ENCODE measurements around the gene ASXL3. TPM values are rescaled to one million over a fixed set of nuclear protein-coding genes. Genes with fewer than 3 reads are reported as not detected.

Gene ASXL3
- total RNA-seq, 1 experiment from 2014 or later = not detected

DNA sequence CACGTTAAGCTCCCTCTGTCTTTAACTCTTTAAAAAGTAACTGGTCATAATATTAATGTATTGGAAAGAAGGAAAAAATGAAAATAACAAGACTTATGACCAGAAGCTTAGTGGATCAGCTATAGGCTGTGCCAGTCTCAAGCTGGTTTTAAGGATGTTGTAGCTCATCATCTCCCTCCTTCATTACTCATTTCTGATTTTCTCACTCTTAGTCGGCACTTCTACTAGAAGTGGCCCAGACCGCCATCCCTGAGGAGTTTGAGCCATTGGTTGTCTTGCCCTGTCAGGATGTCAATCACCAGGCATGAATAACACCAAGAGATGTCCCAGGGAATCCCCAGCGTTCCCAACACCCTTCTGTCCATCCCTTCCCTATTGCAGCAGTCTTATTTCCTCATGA lies 151.5 kb downstream of the ASXL3 start:
- CTCF ChIA-PET = no interaction called here

More for the DNA sequence above, 151.5 kb downstream of the ASXL3 start:
- no peak overlapping the region for H3K27ac ChIP-seq (ENCODE audit: low read depth, low read length)
- H3K9ac ChIP-seq (ENCODE audit: low read length) = no peak overlapping the region
- no TSS peak for BruUV-seq (replicated peaks)
- intact Hi-C loops (cut with micrococcal nuclease) = no loop called here
- H3K4me1 ChIP-seq (ENCODE audit: control insufficient read depth in 1 of 2, insufficient read depth in 2 of 2, low read length in 2 of 2) = no peaks in the 10 kb centered on the region
- no peaks in the 10 kb centered on the region for H3K79me2 ChIP-seq (ENCODE audit: insufficient read depth, low read length)
- H4K20me1 ChIP-seq (ENCODE audit: insufficient read depth) = no peaks in the 10 kb centered on the region; the same call in 1 of the 2 replicates
- H3K36me3 ChIP-seq (ENCODE audit: control insufficient read depth in 1 of 2, insufficient read depth in 2 of 2, low read length in 2 of 2) = no peaks in the 10 kb centered on the region
- H3K4me2 ChIP-seq (ENCODE audit: low read length) = no peak overlapping the region
- peaks cover 8 to 17% of the 10 kb centered on the region in 2 experiments; a peak in 2 of 4 replicates for H3K9me3 ChIP-seq (ENCODE audit: control insufficient read depth in 1 of 2, insufficient read depth in 1 of 2, low read depth in 1 of 2, low read length in 2 of 2)
- H3K4me3 ChIP-seq (replicated peaks in 1 of 2; ENCODE audit: low read depth in 1 of 2, low read length in 2 of 2) = no peak overlapping the region
- no peak overlapping the region for H2AFZ ChIP-seq (ENCODE audit: low read depth, low read length, poor library complexity, severe bottlenecking)
- ChIA-PET POLR2A (no interaction called here), RAD21 (ENCODE audit: low non-redundant PET in 1 of 2, low total read pairs in 2 of 2, uncharacterized antibody in 2 of 2, unreplicated experiment in 2 of 2) (no interaction called here)
- ATAC-seq = no peak
- H3K27me3 ChIP-seq (ENCODE audit: insufficient read depth, low read length) = no peaks in the 10 kb centered on the region
- TF ChIP-seq YY1 (IDR thresholded peaks at IDR 0.05; ENCODE audit: extremely low read depth, insufficient replicate concordance, low read depth, low read length) (no peak), EZH2phosphoT487 (IDR thresholded peaks at IDR 0.05; ENCODE audit: borderline replicate concordance) (no peak), RAD21 (IDR thresholded peaks at IDR 0.05; ENCODE audit: low read depth) (no peak), ZNF274 (IDR thresholded peaks at IDR 0.05; ENCODE audit: low read depth, low read length) (no peak)
- TF ChIP-seq, protein P1, sequence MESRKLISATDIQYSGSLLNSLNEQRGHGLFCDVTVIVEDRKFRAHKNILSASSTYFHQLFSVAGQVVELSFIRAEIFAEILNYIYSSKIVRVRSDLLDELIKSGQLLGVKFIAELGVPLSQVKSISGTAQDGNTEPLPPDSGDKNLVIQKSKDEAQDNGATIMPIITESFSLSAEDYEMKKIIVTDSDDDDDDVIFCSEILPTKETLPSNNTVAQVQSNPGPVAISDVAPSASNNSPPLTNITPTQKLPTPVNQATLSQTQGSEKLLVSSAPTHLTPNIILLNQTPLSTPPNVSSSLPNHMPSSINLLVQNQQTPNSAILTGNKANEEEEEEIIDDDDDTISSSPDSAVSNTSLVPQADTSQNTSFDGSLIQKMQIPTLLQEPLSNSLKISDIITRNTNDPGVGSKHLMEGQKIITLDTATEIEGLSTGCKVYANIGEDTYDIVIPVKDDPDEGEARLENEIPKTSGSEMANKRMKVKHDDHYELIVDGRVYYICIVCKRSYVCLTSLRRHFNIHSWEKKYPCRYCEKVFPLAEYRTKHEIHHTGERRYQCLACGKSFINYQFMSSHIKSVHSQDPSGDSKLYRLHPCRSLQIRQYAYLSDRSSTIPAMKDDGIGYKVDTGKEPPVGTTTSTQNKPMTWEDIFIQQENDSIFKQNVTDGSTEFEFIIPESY (IDR thresholded peaks at IDR 0.05; ENCODE audit: extremely low read depth, insufficient replicate concordance, low read length) = no peak
- TF ChIP-seq, protein P2, sequence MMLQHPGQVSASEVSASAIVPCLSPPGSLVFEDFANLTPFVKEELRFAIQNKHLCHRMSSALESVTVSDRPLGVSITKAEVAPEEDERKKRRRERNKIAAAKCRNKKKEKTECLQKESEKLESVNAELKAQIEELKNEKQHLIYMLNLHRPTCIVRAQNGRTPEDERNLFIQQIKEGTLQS (IDR thresholded peaks at IDR 0.05) = no peak
- TF ChIP-seq, protein P3, sequence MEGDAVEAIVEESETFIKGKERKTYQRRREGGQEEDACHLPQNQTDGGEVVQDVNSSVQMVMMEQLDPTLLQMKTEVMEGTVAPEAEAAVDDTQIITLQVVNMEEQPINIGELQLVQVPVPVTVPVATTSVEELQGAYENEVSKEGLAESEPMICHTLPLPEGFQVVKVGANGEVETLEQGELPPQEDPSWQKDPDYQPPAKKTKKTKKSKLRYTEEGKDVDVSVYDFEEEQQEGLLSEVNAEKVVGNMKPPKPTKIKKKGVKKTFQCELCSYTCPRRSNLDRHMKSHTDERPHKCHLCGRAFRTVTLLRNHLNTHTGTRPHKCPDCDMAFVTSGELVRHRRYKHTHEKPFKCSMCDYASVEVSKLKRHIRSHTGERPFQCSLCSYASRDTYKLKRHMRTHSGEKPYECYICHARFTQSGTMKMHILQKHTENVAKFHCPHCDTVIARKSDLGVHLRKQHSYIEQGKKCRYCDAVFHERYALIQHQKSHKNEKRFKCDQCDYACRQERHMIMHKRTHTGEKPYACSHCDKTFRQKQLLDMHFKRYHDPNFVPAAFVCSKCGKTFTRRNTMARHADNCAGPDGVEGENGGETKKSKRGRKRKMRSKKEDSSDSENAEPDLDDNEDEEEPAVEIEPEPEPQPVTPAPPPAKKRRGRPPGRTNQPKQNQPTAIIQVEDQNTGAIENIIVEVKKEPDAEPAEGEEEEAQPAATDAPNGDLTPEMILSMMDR (IDR thresholded peaks at IDR 0.05 in 2 of 3, conservative IDR thresholded peaks at IDR 0.05 in 1 of 3; ENCODE audit: borderline replicate concordance in 1 of 3, insufficient read depth in 1 of 3, low read depth in 2 of 3, low read length in 2 of 3) = no peak
- no peak for DNase-seq (ENCODE audit: low read depth, low spot score)
- H3K9me2 ChIP-seq (ENCODE audit: insufficient read depth) = no peaks in the 10 kb centered on the region

Measured in HCT116 (cell line).